ENCODE measurements around the gene SPAG4.
A peak's percentile ranks its signal among the peaks of the same experiment; 100 is the strongest.

SPAG4 gene

GRCh38 chr20:35615667-35616464, at the start of gene SPAG4:
Gene SPAG4 (plus strand): TSS chr20:35615829. CDS start chr20:35616004, 175 bp downstream.
- Histone ChIP-seq H3K4me3 (ENCODE audit: low read depth, low read length) (peak within 1 kb of the TSS; percentile 70), H3K36me3 (ENCODE audit: control insufficient read depth, insufficient read depth, low read length) (no peaks in the 10 kb centered on the region), H3K27ac (ENCODE audit: low read depth, low read length) (peak within 1 kb of the TSS; percentile 65; the same call in 1 of the 2 replicates), H3K9ac (ENCODE audit: low read length) (peak within 1 kb of the TSS; percentile 57), H3K4me1 (ENCODE audit: control insufficient read depth, insufficient read depth, low read length) (peaks cover 17% of the 10 kb centered on the region), H3K9me3 (ENCODE audit: control insufficient read depth, insufficient read depth, low read depth, low read length) (no peaks in the 10 kb centered on the region), H3K27me3 (ENCODE audit: control insufficient read depth, insufficient read depth, low read length) (peaks cover 11% of the 10 kb centered on the region)

GRCh38 chr20:35568645-35569044, 47.0 kb upstream of the SPAG4 start:
- Histone ChIP-seq H3K27me3 (ENCODE audit: control insufficient read depth, insufficient read depth, low read length) (no peaks in the 10 kb centered on the region), H3K4me3 (ENCODE audit: low read depth, low read length) (no peak overlapping the region), H3K9ac (ENCODE audit: low read length) (no peak overlapping the region), H3K27ac (ENCODE audit: low read depth, low read length) (no peak overlapping the region), H3K4me1 (ENCODE audit: control insufficient read depth, insufficient read depth, low read length) (no peaks in the 10 kb centered on the region), H3K9me3 (ENCODE audit: control insufficient read depth, insufficient read depth, low read depth, low read length) (0 out of 2 replicates have a peak, but pooled peaks cover 3% of the 10 kb centered on the region), H3K36me3 (ENCODE audit: control insufficient read depth, insufficient read depth, low read length) (no peaks in the 10 kb centered on the region)

- Histone ChIP-seq H3K27me3 (ENCODE audit: control insufficient read depth, insufficient read depth, low read length) (no peaks in the 10 kb centered on the region), H3K4me1 (ENCODE audit: control insufficient read depth, insufficient read depth, low read length) (no peaks in the 10 kb centered on the region), H3K9me3 (ENCODE audit: control insufficient read depth, insufficient read depth, low read depth, low read length) (0 out of 2 replicates have a peak, but pooled peaks cover 3% of the 10 kb centered on the region), H3K27ac (ENCODE audit: low read depth, low read length) (no peak overlapping the region), H3K9ac (ENCODE audit: low read length) (no peak overlapping the region), H3K36me3 (ENCODE audit: control insufficient read depth, insufficient read depth, low read length) (no peaks in the 10 kb centered on the region), H3K4me3 (ENCODE audit: low read depth, low read length) (no peak overlapping the region)
Observed at GRCh38 chr20:35571555-35571954, 44.1 kb upstream of the SPAG4 start.

- Histone ChIP-seq H3K27me3 (ENCODE audit: control insufficient read depth, insufficient read depth, low read length) (no peaks in the 10 kb centered on the region), H3K27ac (ENCODE audit: low read depth, low read length) (no peak overlapping the region), H3K9ac (ENCODE audit: low read length) (no peak overlapping the region), H3K4me1 (ENCODE audit: control insufficient read depth, insufficient read depth, low read length) (no peaks in the 10 kb centered on the region), H3K36me3 (ENCODE audit: control insufficient read depth, insufficient read depth, low read length) (no peaks in the 10 kb centered on the region), H3K9me3 (ENCODE audit: control insufficient read depth, insufficient read depth, low read depth, low read length) (0 out of 2 replicates have a peak, but pooled peaks cover 3% of the 10 kb centered on the region), H3K4me3 (ENCODE audit: low read depth, low read length) (no peak overlapping the region)
Observed at GRCh38 chr20:35572838-35573237, 42.8 kb upstream of the SPAG4 start.

- no peak overlapping the region for H3K9ac ChIP-seq (ENCODE audit: low read length)
- H3K4me3 ChIP-seq (ENCODE audit: low read depth, low read length): no peak overlapping the region
- no peaks in the 10 kb centered on the region for H3K27me3 ChIP-seq (ENCODE audit: control insufficient read depth, insufficient read depth, low read length)
- H3K4me1 ChIP-seq (ENCODE audit: control insufficient read depth, insufficient read depth, low read length): no peaks in the 10 kb centered on the region
- H3K27ac ChIP-seq (ENCODE audit: low read depth, low read length): no peak overlapping the region
- no peaks in the 10 kb centered on the region for H3K36me3 ChIP-seq (ENCODE audit: control insufficient read depth, insufficient read depth, low read length)
- H3K9me3 ChIP-seq (ENCODE audit: control insufficient read depth, insufficient read depth, low read depth, low read length): 0 out of 2 replicates have a peak, but pooled peaks cover 3% of the 10 kb centered on the region
Observed at GRCh38 chr20:35575958-35576357, 39.7 kb upstream of the SPAG4 start.

GRCh38 chr20:35576816-35577215, 38.8 kb upstream of the SPAG4 start:
- no peak overlapping the region for H3K27ac ChIP-seq (ENCODE audit: low read depth, low read length)
- no peaks in the 10 kb centered on the region for H3K36me3 ChIP-seq (ENCODE audit: control insufficient read depth, insufficient read depth, low read length)
- H3K4me3 ChIP-seq (ENCODE audit: low read depth, low read length): no peak overlapping the region
- no peaks in the 10 kb centered on the region for H3K27me3 ChIP-seq (ENCODE audit: control insufficient read depth, insufficient read depth, low read length)
- H3K9me3 ChIP-seq (ENCODE audit: control insufficient read depth, insufficient read depth, low read depth, low read length): 0 out of 2 replicates have a peak, but pooled peaks cover 3% of the 10 kb centered on the region
- no peak overlapping the region for H3K9ac ChIP-seq (ENCODE audit: low read length)
- H3K4me1 ChIP-seq (ENCODE audit: control insufficient read depth, insufficient read depth, low read length): no peaks in the 10 kb centered on the region

- no peaks in the 10 kb centered on the region for H3K4me1 ChIP-seq (ENCODE audit: control insufficient read depth, insufficient read depth, low read length)
- no peak overlapping the region for H3K9ac ChIP-seq (ENCODE audit: low read length)
- no peaks in the 10 kb centered on the region for H3K36me3 ChIP-seq (ENCODE audit: control insufficient read depth, insufficient read depth, low read length)
- no peak overlapping the region for H3K4me3 ChIP-seq (ENCODE audit: low read depth, low read length)
- H3K27ac ChIP-seq (ENCODE audit: low read depth, low read length): no peak overlapping the region
- H3K9me3 ChIP-seq (ENCODE audit: control insufficient read depth, insufficient read depth, low read depth, low read length): no peaks in the 10 kb centered on the region
- no peaks in the 10 kb centered on the region for H3K27me3 ChIP-seq (ENCODE audit: control insufficient read depth, insufficient read depth, low read length)
Observed at GRCh38 chr20:35578469-35578868, 37.2 kb upstream of the SPAG4 start.

GRCh38 chr20:35579196-35579595, 36.4 kb upstream of the SPAG4 start:
- H3K9me3 ChIP-seq (ENCODE audit: control insufficient read depth, insufficient read depth, low read depth, low read length): no peaks in the 10 kb centered on the region
- no peak overlapping the region for H3K9ac ChIP-seq (ENCODE audit: low read length)
- H3K27ac ChIP-seq (ENCODE audit: low read depth, low read length): no peak overlapping the region
- H3K27me3 ChIP-seq (ENCODE audit: control insufficient read depth, insufficient read depth, low read length): no peaks in the 10 kb centered on the region
- no peaks in the 10 kb centered on the region for H3K36me3 ChIP-seq (ENCODE audit: control insufficient read depth, insufficient read depth, low read length)
- H3K4me3 ChIP-seq (ENCODE audit: low read depth, low read length): no peak overlapping the region
- no peaks in the 10 kb centered on the region for H3K4me1 ChIP-seq (ENCODE audit: control insufficient read depth, insufficient read depth, low read length)

GRCh38 chr20:35582131-35582530, 33.5 kb upstream of the SPAG4 start:
- Histone ChIP-seq H3K27me3 (ENCODE audit: control insufficient read depth, insufficient read depth, low read length) (no peaks in the 10 kb centered on the region), H3K4me3 (ENCODE audit: low read depth, low read length) (no peak overlapping the region), H3K9me3 (ENCODE audit: control insufficient read depth, insufficient read depth, low read depth, low read length) (no peaks in the 10 kb centered on the region), H3K36me3 (ENCODE audit: control insufficient read depth, insufficient read depth, low read length) (no peaks in the 10 kb centered on the region), H3K27ac (ENCODE audit: low read depth, low read length) (no peak overlapping the region), H3K4me1 (ENCODE audit: control insufficient read depth, insufficient read depth, low read length) (no peaks in the 10 kb centered on the region), H3K9ac (ENCODE audit: low read length) (no peak overlapping the region)

- Histone ChIP-seq H3K4me3 (ENCODE audit: low read depth, low read length) (no peak overlapping the region), H3K36me3 (ENCODE audit: control insufficient read depth, insufficient read depth, low read length) (no peaks in the 10 kb centered on the region), H3K9ac (ENCODE audit: low read length) (no peak overlapping the region), H3K27ac (ENCODE audit: low read depth, low read length) (no peak overlapping the region), H3K9me3 (ENCODE audit: control insufficient read depth, insufficient read depth, low read depth, low read length) (no peaks in the 10 kb centered on the region), H3K27me3 (ENCODE audit: control insufficient read depth, insufficient read depth, low read length) (no peaks in the 10 kb centered on the region), H3K4me1 (ENCODE audit: control insufficient read depth, insufficient read depth, low read length) (no peaks in the 10 kb centered on the region)
Observed at GRCh38 chr20:35582741-35583404, 32.8 kb upstream of the SPAG4 start.

All from HUES6 (cell line).